Adrenal gland (tissue), 12 donors: ENCODE measurements around the gene QSOX1. TPM values are rescaled to one million over a fixed set of nuclear protein-coding genes. Genes with fewer than 3 reads are reported as not detected.

Experiments
- DNase-seq, 7 donors: peaks; one replicate each; pipeline ENCODE4 v3.0.0-alpha.2; 2019 to 2020
- H3K27ac ChIP-seq, 5 donors: fragments of 200-600 bp; sonication (generic) in 4 of 5; 1 replicate in 3 of 5; 2 replicates in 2 of 5; pipeline versions ENCODE4 v1.5.1 to v1.8.0; 2016 to 2020; ENCODE audit warnings: mild to moderate bottlenecking in 1 of 5
- H3K27me3 ChIP-seq: fragments of 200-600 bp; 2 replicates; pipeline ENCODE4 v1.8.0; 2021
- H3K36me3 ChIP-seq, 2 donors: fragments of 200-600 bp; replicated peaks in 1 of 2; 1 replicate in 1 of 2; 2 replicates in 1 of 2; pipeline versions ENCODE4 v1.5.1 to v1.8.0; 2018 to 2022
- H3K4me1 ChIP-seq, 2 donors: fragments of 200-600 bp; replicated peaks in 1 of 2; 1 replicate in 1 of 2; 2 replicates in 1 of 2; pipeline versions ENCODE4 v1.5.1 to v1.8.0; 2018 to 2021
- H3K4me3 ChIP-seq, 4 donors: fragments of 200-600 bp; sonication (generic) in 3 of 4; one replicate each; pipeline ENCODE4 v1.5.1; 2016 to 2018
- H3K9me3 ChIP-seq, 3 donors: fragments of 200-600 bp; sonication (generic) in 1 of 3; replicated peaks in 1 of 3; 1 replicate in 2 of 3; 2 replicates in 1 of 3; pipeline versions ENCODE4 v1.5.1 to v1.8.0; 2016 to 2021
- CTCF ChIP-seq, 6 experiments: fragments of 450-650 bp in 4 of 6; fragments of 200-600 bp in 2 of 6; sonication (generic) in 1 of 6; IDR thresholded peaks; 1 replicate in 5 of 6; 2 replicates in 1 of 6; pipeline versions ENCODE4 v1.5.1 to v1.8.0; 2016 to 2021; ENCODE audit warnings: antibody characterized with exemption in 6 of 6, mild to moderate bottlenecking in 2 of 6, moderate library complexity in 1 of 6
- POLR2A ChIP-seq, 2 donors: fragments of 450-650 bp; IDR thresholded peaks; one replicate each; pipeline ENCODE4 v1.6.1; 2017; ENCODE audit warnings: antibody characterized with exemption in 2 of 2, mild to moderate bottlenecking in 2 of 2, moderate library complexity in 1 of 2
- WGBS, 4 donors: extraction: QIAGEN DNeasy Blood & Tissue Kit in 2 of 4; methylation state at CpG; one replicate each; pipeline versions ENCODE4 v1.1.5 to v1.1.7; 2013 to 2017; 5-methylcytosine and 5-hydroxymethylcytosine counted together
- intact Hi-C, 2 donors: fragments of 100-400 bp; cut with DNase I; formaldehyde crosslinking; loops; one replicate each; pipeline versions ENCODE4 v1.14.1 to v1.15.0; 2022 to 2023
- polyA plus RNA-seq, 3 donors: library from polyadenylated mRNA; stranded (reverse); fragments of 200-250 nt in 2 of 3; fragments of 350-450 nt in 1 of 3; fragmentation: Illumina TruSeq in 1 of 3; extraction: RNeasy Lipid Tissue Mini Kit (QIAGEN cat#74804) in 1 of 3; gene quantifications; one replicate each; pipeline ENCODE4 v1.2.3, GENCODE V29; 2013 to 2014
- total RNA-seq, 9 donors: library from RNA; depleted of rRNA in 4 of 9; stranded (reverse); fragments of >200 nt in 4 of 9; fragments of 120-200 nt in 1 of 9; fragmentation: NEBNext Ultra II Directional in 1 of 9; extraction: Animal tissue kit (Norgen Biotek cat#: 25700) in 1 of 9; gene quantifications; one replicate each; pipeline versions ENCODE4 v1.1.0 to v1.2.4, GENCODE V29; 2013 to 2023
- donor health status: healthy with polysubstance abuse.
- donor health status: Bipolar disorder and iron deficiency.
- donor health status: DM: yes; HTN: yes; CAD: no.
- donor health status: DM: no; HTN: no; CAD: no.
- donor health status: DM: no; HTN: no; CAD: no.
- donor health status: DM: yes; HTN: yes; CAD: no.

The QSOX1 gene
- total and polyA plus RNA-seq, 12 donors = 33.7 to 234 (median 129) TPM

- WGBS, 4 donors = 57 to 78% (median 66%) methylated on average over 1 of the region's 1 CpG
- Histone ChIP-seq H3K27ac (no peak overlapping the region), H3K27me3 (no peaks in the 10 kb centered on the region), H3K9me3 (no peaks in the 10 kb centered on the region), H3K4me3 (no peak overlapping the region), H3K36me3 (no peaks in the 10 kb centered on the region), H3K4me1 (peaks cover 0 to 11% of the 10 kb centered on the region in 2 donors)
- DNase-seq = no peak
- TF ChIP-seq POLR2A (IDR thresholded peaks at IDR 0.05) = no peak
- TF ChIP-seq CTCF (IDR thresholded peaks at IDR 0.05) = no peak
- intact Hi-C loops = no loop called here
Measured at GRCh38 chr1:180150982-180151381, 3.7 kb upstream of the QSOX1 start.

GRCh38 chr1:180151508-180151907 lies 3.2 kb upstream of the QSOX1 start:
- DNase-seq = no peak
- H3K27ac ChIP-seq = no peak overlapping the region
- WGBS, 4 donors = 57 to 70% (median 66%) methylated on average over 3 of the region's 3 CpGs
- no peaks in the 10 kb centered on the region for H3K27me3 ChIP-seq
- TF ChIP-seq POLR2A (IDR thresholded peaks at IDR 0.05) = no peak
- no peak for TF ChIP-seq CTCF (IDR thresholded peaks at IDR 0.05)
- intact Hi-C loops = no loop called here
- H3K9me3 ChIP-seq = no peaks in the 10 kb centered on the region
- H3K36me3 ChIP-seq = no peaks in the 10 kb centered on the region
- peaks cover 1 to 16% of the 10 kb centered on the region in 2 donors for H3K4me1 ChIP-seq
- no peak overlapping the region for H3K4me3 ChIP-seq

- Histone ChIP-seq H3K9me3 (no peaks in the 10 kb centered on the region), H3K4me3 (no peak overlapping the region), H3K4me1 (peaks cover 12 to 27% of the 10 kb centered on the region in 2 donors), H3K36me3 (no peaks in the 10 kb centered on the region), H3K27me3 (no peaks in the 10 kb centered on the region), H3K27ac (no peak overlapping the region)
- WGBS, 4 donors = 85 to 97% (median 95%) methylated on average over 6 of the region's 6 CpGs
- TF ChIP-seq POLR2A (IDR thresholded peaks at IDR 0.05) (no peak), CTCF (IDR thresholded peaks at IDR 0.05) (no peak)
- DNase-seq = no peak
- intact Hi-C loops = no loop called here
Measured at GRCh38 chr1:180152588-180152987, 2.1 kb upstream of the QSOX1 start.

- no peaks in the 10 kb centered on the region for H3K9me3 ChIP-seq
- H3K36me3 ChIP-seq = no peaks in the 10 kb centered on the region
- DNase-seq = no peak
- no peak overlapping the region for H3K27ac ChIP-seq
- peaks cover 13 to 31% of the 10 kb centered on the region in 2 donors for H3K4me1 ChIP-seq
- WGBS, 4 donors = 93 to 99% (median 96%) methylated on average over 5 of the region's 5 CpGs
- TF ChIP-seq POLR2A (IDR thresholded peaks at IDR 0.05) (no peak), CTCF (IDR thresholded peaks at IDR 0.05) (no peak)
- H3K27me3 ChIP-seq = no peaks in the 10 kb centered on the region
- intact Hi-C loops = no loop called here
- H3K4me3 ChIP-seq = no peak overlapping the region
Measured at GRCh38 chr1:180153032-180153431, 1.6 kb upstream of the QSOX1 start.
